HuH-7.5 (cell line): ENCODE data around the gene PILRA.
"Not testable (repeated sequence)": the region's sequence is repeated elsewhere in the genome, so short reads cannot be mapped to it uniquely, and the experiment has no call there.

Source experiments
- DNase-seq: peaks from one replicate; pipeline ENCODE4 v3.0.0; 2011; ENCODE audit warnings: low spot score

Gene PILRA

GRCh38 chr7:100373261-100373831 is at the start of gene PILRA:
TSS of gene PILRA (plus strand) at chr7:100373487. CDS start at chr7:100373657, 170 bp downstream.
- DNase-seq = no peak

DNA sequence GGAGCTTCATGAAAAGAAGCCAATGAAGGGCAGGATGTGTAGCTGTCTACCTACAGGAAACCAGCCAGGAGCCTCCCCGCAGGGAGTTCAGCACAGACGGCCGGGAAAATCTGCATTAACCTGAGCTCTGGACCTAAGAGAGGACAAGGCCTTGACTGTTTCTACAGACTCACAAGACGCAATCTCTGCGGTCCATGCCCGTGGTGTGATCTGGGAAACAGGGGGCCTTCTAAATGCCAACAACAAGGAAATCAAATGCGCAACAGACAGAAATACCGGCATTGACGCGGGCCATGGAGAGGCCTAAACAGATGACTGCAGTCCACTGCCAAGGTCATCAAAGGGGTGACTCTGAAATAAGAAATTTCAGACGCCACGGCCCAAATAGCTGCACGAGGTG is 49.1 kb upstream of the PILRA start:
- not testable (repeated sequence) for DNase-seq

- not testable (repeated sequence) for DNase-seq
Observed at GRCh38 chr7:100325671-100326070, 47.6 kb upstream of the PILRA start.

- DNase-seq = not testable (repeated sequence)
Observed at GRCh38 chr7:100326914-100327313, 46.4 kb upstream of the PILRA start.

DNA sequence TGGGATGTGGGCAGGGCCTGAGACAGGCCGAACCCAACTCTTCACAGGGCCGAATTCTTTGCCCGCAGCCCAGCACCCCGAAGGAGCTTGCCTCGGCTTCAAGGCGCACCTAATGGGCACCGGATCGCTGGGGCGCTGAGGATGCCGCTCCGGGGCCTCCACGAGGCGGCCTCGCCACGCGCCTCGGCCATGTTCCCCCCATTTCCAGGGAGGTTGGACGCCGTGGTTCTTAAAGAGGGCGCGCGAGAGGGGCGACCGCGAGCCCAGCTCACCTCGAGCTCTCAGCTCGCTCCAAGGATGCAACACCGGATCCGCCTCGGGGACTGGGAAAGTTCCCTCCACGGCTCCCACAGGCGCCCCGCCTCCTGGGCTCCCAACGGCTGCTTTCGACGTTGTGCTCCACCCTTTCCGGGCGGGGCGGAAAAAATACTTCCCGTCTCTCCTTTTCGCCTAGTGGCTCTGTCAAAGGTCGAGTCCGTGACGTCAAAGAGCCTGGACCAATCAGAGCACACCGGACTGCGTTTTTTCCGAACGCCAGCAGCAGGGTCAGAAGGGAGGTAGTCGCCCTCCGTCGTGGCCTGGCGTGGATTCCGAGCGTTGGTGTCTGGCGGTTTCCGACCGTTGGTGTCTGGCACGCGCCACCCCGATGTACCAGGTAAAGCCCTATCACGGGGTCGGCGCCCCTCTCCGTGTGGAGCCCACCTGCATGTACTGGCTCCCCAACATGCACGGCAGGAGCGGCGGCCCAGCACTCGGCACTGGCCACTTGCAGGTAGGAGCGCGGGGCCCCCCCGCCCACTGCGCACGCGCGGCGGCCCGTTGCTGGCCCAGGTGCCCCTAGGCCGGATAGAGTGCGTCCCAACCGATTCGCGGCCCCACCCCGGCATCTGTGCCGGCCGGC is 37.5 kb upstream of the PILRA start:
- DNase-seq = peak; percentile 76

- DNase-seq = not testable (repeated sequence)
Observed at GRCh38 chr7:100338083-100338696, 35.1 kb upstream of the PILRA start.

GRCh38 chr7:100341286-100341685 is 32.0 kb upstream of the PILRA start:
- DNase-seq = not testable (repeated sequence)

DNA sequence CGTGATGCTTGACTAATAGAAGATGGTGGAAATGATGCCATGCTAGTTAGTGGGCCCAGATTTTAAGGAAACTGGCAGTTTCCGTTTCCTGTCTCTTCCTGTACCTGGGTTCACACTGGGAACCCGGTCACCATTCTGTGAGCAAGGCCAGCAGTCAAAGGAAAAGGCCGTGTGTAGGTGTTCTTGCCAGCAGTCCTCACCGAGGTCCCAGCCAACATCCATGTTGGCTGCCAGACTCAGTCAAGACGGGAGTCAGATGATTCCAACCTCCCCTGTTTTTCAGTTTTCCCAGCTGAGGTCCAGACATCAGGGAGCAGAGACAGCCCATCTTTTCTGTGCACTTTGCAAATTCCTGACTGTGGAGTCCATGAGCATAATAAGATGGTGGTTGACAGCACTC is 30.5 kb upstream of the PILRA start:
- DNase-seq = no peak

- DNase-seq = not testable (repeated sequence)
Observed at GRCh38 chr7:100344124-100344559, 29.1 kb upstream of the PILRA start.

DNA sequence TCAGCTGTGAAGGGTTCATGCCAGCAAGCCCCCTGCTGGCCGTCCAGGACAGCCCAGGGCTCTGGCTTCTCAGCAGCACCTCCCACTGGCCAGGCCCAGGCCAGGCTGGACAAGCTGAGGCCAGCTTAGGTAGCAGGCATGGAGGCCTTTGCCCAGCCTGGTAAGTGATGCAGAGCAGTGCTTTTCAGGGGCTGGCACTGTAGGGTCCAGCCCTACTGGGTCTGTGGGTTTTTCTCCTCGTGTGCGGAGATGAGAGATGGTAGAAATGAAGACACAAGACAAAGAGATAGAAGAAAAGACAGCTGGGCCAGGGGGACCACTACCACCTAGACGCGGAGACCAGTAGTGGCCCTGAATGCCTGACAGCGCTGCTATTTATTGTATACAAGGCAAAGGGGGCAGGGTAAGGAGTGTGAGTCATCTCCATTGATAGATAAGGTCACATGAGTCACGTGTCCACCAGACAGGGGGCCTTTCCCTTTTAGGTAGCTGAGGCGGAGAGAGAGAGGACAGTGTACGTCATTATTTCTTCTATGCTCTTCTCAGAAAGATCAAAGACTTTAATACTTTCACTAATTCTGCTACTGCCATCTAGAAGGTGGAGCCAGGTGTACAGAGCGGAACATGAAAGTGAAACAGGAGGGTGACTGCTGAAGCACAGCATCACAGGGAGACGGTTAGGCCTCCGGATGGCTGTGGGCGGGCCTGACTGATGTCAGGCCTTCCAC is 28.6 kb upstream of the PILRA start:
- not testable (repeated sequence) for DNase-seq

- DNase-seq = not testable (repeated sequence)
Observed at GRCh38 chr7:100345288-100345672, 28.0 kb upstream of the PILRA start.

DNA sequence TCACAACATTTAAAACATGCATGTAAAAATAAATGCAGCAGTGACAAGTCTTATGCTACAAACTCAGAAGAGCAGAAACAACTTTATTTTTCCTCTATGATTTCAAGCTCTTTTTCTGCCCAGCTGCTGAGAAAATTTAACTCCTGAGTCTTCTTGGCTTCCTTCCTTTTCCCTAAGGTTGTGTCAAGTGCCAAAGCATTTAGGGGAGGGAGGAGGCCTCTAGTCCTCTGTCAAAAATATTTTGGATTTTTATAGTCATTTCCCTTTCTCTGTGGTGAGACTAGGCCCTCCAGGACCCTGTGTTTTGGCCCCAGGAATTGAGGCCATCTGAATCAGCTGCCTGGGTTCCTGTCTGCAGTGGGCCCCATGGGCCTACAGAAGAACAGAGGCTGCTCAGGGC is 26.4 kb upstream of the PILRA start:
- DNase-seq = no peak

DNA sequence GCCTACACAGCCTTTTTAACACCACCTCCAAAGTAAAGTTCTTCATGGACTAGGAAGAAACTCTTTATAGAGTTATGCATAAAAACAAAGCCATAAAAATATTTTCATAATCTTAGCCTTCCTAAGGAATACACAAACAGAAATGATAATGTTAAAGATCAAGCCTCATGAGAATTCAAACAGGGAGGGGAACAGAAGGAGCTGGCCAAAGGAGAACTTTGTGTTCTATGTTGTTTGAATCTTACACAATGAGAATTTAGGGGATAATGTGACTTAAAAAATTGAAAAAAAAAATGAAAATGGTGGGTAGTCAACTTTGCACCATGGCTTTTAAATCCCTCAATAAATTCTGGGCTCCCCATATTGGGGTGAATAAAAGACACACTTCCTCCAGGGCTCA is 24.5 kb upstream of the PILRA start:
- DNase-seq = no peak

- no peak for DNase-seq
Observed at GRCh38 chr7:100349757-100350156, 23.5 kb upstream of the PILRA start.

GRCh38 chr7:100351657-100352058 is 21.6 kb upstream of the PILRA start:
- DNase-seq = no peak

GRCh38 chr7:100352230-100352781 is 21.0 kb upstream of the PILRA start:
- DNase-seq = not testable (repeated sequence)

DNA sequence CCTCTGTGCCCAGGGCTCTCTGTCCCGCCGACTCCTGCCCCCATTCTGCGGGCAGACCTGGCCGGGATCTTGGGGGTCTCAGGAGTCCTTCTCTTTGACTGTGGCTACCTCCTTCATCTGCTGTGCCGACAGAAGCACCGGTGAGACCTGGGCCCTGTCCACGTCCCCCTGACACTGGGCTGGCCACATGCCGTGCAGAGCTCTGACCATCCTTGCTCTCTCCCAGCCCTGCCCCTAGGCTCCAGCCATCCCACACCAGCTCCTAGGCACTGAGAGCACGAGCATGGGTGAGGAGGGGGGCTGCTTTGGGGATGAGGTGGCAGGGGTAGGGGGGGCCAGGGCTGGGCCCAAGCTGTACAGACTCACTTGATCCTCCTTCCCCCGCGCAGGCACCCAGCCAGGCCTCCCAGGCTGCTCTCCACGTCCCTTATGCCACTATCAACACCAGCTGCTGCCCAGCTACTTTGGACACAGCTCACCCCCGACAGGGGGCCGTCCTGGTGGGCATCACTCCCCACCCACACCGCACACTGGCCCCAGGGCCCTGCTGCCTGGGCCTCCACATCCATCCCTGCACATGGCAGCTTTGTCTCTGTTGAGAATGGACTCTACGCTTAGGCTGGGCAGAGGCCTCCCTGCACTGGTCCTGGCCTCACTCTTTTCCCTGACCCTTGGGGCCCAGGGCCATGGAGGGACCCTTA is 20.2 kb upstream of the PILRA start:
- DNase-seq = no peak

DNA sequence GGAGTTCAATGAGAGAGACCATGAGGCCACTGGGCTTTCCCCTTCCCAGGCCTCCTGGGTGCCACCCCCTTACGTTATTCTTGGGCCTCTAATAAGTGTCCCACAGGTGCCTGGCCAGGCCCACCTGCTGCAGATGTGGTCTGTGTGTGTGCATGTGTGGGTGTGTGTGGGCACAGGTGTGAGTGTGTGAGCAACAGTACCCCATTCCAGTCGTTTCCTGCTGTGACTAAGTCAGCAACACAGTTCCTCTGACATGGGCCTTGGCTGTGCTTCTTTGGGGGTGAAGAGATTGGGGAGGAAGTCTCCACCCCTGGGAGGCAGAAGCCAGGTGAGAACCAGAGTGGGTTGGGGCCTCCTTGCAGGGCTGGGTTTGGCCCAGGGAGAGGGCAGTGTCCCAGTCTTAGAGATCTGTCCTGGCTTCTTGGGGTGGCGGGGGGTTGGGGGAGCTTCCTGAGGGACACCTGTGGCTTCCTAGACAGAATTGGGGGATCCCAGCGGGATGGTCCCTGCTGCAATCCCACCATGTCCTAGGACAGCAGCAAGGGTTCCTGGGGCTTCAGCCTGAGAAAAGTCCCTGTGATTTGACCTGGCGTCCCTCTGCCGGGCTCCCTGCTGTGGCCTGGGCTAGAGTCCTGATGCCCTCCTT is 19.5 kb upstream of the PILRA start:
- DNase-seq = no peak

GRCh38 chr7:100356416-100357068 is 16.7 kb upstream of the PILRA start:
- DNase-seq = no peak

DNA sequence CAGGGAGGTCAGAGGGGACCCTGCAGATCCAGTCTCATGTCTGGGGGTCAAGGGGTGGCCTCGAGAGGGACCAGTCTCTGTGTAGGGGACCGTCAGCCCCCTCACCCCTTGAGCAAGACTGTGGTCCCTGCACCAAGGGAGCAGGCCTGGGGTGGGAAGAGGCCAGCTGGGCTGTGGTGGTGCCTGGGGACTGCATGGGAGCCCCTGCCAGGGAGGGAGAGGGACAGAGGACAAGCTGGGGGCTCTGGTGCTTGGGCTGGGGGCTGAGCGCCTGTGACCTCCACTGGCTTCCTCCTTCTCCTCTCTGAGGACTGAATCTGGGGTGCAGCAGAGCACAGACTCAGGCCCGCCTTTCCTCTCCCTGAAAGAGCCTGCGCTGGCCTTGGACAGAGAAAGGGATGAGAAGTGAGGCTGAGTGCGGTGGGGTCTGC is 16.1 kb upstream of the PILRA start:
- DNase-seq = no peak
